SK-N-DZ (cell line): ENCODE measurements around the gene SPACA7.

Source experiments
- DNase-seq: peaks from one replicate; pipeline ENCODE4 v3.0.0-alpha.2; 2015; ENCODE audit warnings: low spot score

SPACA7 gene

DNA sequence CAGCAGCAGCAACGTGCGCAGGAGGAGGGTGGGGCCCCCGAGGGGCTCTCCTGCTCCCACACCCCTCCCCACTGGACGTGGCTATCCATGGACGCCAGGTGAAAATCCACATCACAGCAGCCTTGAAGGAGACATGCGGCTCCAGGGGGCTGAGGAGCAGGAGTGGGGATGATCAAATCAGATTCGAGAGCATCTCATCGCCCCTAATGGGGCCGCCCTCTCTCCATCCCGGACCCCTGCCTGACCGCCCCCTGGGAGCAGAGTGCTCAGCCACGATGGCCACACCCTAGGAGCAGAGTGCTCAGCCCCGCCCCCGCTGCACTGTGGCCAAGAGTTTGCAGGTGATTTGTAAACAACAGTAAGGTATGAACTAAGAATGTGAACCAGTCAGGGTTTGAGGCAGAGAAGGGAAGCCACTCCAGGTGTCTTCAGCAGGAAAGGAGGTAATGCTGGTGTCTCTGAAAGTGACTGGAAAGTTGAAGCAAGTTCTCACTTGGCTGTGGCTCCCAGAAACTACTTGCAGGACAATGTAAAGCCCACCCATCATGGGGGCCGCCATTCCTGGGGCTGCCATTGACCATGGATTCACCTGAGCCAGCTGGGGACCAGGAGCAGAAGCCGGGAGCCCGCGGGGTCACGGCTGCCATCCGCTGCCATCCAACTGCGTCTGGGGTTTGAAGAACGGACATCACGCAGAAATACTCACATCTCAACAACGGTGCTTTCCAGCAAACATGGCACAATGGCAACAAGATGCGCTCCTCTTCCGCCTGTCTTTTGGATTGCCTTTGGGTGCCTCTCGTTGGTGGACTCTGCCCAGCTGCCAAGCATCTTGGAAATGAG lies 71.8 kb downstream of the SPACA7 start:
- DNase-seq, result no peak

DNA sequence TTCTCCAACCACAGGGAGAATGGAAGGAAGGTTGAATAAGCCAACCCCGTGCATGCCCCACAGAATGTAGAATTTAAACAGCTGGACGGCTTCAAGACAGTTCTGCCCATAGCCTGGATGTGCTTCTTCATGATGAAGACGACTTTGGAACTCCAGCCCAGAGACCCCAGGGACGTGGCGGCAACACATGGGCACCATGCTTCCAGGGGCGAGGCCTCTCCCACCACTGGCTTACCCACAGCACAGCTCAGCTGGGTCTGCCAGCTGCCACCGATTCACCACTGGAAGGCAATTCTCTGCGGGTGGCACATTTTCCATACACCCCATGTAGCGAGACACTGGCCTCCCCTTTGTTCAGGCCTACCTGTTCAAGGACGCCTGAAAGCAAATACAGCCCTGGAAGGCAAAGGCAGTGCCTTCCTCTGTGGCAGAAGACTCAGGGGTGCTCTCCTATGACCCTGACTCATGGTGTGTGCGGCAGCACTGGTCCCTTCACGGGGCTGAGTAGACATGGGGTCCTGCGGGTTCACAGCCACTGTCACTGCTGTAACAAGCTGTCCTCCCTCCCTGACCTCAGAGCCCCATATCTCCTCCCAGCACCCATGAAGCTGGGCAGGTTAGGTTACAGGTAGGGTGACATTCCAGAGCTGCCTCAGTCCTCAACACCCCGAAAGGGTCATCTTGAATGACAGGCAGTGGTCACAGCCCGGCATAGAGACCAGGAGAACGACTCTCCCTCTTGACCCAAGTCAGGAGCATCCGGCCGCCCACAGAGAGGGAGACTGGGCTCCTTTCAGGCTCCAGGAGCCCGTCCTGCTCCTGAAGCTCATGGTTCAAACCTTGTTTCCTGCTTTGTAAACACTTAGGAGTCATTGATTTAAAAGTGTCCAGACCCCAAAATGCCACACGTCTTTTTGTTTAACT lies 72.7 kb downstream of the SPACA7 start:
- no peak for DNase-seq

DNA sequence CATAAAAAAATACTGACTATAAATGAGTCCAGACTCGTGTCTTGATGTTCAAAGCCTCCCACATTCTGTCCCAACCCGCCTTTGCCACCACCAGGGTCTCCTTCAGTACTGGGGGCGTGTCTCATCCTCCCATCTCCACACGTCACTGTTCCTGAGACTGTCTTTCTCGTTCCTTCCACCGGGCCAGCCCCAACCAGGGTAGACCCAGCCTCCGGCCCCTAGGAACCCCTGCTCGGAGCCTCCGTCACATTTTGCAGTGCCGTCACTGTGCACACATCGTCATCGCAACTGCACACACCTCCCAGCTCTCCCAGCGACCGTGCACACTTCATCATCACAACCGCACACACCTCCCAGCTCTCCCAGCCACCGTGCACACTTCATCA lies 73.4 kb downstream of the SPACA7 start:
- DNase-seq, result no peak

DNA sequence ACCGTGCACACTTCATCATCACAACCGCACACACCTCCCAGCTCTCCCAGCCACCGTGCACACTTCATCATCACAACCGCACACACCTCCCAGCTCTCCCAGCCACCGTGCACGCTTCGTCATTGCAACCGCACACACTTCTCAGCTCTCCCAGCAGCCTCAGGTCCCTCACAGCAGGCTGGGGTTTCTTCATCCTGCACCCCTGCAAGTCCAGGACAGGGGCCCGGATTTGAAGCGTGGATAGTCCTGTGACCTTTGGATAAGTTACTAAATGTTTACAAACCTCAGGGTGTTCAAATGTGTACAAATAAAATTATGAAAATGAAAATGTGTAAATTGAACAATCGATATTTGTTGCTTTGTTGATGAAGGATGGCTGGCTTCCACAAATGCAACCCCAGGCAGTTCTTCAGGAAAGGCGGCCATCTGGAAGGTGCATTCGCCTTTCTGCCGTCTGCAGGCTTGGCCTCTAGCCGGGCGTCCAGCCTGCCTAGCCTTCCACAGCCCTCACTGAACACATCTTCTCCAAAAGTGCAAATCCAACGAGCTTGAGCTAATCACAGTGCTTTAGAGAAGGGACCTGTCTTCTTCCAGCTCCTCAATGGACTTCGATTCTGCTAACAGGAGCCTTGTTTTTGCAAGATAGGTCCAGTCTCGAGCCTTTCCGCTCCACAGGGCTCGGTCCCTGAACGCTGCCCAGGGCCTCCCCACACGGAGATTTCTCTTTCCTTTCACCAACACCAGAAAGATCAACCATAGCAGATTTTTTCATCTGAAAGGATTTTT lies 74.2 kb downstream of the SPACA7 start:
- no peak for DNase-seq

DNA sequence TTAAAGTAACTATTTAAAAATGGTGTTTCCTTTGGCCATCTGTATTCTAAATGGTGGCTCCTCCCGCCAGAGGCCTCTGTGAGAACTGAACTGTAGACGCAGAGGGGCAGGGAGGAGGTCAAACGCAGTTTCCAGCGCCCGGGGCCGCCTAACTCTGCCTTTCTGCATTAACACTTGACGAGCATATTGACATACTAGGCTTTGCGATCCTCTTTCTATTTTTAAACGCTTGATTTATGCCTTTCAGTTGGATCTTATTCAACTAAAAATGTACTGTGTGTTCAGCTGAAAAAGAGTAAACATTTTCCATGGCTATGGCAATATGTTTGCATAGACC lies 74.7 kb downstream of the SPACA7 start:
- no peak for DNase-seq

DNA sequence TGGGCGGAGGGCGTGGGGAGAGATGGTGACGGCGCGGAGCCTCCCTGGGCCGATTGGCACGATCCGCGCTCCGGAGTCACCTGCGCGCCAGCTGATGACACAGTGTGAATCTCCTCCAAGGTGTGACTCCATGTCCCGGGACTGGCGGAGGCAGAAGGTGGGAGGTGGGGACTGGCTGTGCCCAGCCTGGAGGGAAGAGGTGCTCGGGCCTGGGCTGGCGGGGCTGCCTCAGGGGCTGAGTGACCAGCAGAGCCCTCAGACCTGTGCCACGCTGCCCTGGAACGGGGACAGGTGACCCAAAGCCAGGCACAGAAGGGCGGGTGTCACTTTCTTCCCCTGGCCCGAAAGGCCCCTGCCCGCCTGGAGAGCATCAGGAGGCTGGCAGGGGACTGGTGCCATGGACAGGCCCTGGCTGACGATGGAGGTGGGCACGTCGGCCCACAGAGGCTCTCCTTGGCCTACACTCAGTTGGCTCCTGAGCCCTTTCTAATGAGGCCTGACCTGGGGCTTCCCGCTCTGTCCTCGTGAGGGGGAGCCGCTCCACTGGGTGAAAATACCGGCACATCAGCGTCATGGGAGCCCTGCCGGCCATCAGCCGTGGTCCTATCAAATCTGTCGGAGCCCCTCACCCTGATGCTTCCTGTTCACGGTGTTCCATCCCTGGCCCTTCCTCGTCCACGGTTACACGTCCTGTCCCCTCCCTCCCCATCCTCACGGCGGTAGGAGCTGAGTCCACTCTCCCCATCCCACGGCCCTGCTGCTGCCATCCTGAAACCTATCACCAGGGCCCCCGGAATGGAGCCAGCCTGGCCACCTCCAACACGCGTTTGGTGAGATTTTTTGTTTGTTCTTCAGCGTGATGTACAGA lies 75.6 kb downstream of the SPACA7 start:
- DNase-seq, result no peak

DNA sequence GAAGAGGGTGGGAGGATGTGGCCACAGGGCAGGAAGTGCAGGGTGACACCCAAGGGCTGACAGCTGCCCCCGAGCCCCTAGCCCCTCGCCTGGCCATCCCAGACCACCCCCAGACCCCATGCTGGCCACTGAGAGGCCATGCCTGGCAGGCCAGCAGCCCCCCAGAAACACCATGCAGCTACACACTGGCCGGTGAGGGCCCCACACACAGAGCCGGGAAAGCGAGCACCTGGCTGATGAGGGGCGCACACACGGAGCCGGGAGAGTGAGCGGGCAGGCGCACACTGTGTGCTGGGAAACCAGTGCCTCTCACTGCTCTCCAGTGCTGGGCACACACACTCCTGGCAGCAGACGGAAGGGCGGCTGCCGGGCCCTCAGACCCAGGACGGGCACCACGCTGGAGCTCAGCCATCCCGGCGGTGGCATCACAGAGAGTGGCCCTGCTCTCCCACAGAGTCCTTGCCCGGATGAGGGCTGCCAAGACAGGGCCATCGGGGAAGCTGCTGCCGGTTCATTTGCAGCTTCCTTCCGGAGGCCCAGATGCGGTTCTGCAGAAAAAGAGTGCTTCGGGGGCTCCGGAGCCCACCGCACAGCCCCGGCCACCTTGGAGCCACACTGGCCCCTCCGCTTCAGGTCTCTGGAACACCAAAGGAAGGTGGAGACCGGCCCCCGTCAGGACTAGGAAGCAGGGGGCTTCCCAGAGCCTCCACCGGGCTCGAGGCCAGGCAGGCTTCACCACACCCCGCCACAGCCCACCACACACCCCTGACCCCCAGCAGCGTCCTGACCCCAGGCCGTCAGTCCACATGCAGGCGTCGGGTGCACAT lies 76.4 kb downstream of the SPACA7 start:
- no peak for DNase-seq

DNA sequence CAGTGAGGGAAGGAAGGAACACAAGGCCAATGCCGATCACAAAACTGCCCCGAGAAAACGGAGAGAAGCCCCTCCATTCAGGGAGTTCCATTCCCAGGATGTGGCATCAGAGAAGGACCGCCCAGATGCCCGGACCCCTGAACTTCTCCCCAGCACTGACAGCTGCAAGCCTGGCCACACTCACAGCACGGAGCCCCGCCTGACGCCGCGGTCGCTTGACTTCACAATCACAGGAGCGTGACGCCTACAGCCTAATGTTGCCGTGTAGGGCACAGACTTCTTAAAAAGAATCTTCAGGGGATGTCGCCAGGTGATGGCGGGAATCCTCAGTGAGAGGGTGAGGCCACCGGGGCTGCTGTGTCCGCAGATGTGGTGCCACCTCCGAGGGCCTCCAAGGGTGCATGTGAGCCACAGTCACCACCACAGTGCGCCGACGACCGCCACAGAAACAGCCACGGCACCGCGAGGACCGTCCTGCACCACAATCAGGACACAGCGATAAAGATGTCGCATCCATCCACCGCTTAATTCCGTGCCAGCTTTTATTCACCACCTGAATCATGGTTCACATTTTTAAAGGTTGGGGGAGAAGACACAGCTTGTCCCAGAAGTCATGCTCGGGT lies 77.2 kb downstream of the SPACA7 start:
- no peak for DNase-seq

DNA sequence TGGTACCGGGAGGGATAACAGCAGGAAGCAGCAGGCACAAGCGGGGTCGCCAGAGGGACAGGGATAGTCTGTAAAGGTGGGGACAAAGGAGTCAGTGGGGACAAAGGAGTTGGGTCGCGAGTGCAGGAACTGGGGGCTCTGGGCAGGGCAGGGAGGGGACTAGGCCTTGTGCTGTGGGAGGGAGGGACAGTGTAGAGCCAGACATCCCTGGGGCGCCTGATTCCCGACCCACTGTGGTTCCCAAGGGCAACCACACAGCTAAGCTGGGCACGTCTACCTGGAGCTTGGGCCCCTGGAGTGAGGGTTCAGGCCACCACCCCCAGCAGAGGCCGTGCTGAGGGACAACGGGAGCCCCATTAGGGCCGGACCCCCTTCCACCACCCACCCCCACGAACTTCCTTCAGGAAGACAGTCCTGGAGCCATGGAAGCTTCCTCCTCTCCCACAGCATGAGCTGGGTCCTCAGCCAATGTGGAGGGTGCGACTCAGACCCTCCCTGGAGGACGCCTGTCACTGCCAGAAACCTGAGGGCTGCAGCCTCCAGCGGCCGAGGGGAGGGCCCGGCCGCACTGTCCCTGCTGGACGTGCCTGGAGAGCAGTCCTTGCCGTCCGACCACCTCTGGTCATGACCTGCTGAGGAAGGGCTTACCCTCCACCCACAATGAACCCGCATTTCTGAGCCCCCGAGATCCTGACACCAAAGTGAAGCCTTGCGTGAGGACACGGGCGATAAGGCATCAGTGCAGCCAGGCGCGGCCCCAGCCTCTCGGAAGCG lies 77.9 kb downstream of the SPACA7 start:
- no peak for DNase-seq

DNA sequence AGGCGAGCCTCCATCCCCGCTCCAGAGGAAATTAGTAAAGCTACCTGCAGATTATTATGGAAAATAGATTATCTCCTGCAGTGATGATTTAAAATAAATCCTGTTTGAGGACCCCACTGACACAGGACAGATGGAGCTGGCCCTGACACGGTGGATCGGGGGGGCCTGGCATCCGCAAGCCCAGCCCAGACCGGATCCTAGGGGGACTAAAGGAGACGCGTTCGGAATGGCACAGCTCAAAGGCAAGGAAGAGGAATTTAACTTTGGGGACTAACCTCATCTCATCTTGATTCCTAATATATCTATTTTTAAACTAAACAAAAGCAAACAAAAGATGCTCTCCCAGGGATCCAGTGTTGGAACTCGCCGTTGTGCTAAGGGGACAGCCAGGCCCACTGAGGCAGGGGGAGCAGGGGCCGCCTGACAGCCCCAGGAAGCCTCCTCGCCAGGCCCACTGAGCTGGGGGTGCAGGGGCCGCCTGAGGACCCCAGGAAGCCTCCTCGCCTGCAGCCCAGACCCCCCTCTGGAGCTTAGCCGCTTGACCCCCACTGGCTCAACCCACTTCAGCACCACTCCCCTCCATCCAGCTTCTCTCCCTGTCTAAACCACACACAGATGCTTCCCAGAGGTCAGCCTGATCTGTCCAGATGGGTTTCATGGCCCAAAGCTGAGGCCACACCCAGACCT lies 78.6 kb downstream of the SPACA7 start:
- DNase-seq, result no peak

DNA sequence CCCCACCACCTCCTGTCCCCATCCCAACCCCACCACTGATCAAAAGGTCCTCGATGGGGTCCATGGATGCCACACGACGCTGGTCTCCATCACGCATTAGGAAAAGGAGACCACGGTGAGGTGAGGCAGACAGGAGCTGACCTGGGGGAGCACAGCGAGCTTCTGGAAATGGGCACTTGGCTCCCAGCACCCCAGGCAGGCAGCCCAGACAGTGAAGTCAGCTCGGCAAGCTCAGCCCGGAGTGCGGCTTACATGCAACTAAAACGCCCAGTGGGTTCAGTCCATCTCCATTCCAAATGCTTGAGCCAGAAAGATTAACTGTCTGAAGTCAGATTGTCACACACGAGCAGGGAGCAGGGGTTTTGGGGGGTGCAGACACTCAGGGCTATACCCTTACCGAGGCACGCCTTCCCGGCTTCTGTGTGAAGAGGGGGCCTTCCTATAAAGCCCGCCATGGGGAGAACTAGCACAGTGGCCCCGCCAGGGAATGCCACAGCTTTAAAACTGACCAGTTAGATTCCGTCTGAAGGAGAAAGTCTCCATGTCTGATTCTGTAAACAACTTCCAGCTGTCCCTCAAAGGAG lies 79.4 kb downstream of the SPACA7 start:
- no peak for DNase-seq

DNA sequence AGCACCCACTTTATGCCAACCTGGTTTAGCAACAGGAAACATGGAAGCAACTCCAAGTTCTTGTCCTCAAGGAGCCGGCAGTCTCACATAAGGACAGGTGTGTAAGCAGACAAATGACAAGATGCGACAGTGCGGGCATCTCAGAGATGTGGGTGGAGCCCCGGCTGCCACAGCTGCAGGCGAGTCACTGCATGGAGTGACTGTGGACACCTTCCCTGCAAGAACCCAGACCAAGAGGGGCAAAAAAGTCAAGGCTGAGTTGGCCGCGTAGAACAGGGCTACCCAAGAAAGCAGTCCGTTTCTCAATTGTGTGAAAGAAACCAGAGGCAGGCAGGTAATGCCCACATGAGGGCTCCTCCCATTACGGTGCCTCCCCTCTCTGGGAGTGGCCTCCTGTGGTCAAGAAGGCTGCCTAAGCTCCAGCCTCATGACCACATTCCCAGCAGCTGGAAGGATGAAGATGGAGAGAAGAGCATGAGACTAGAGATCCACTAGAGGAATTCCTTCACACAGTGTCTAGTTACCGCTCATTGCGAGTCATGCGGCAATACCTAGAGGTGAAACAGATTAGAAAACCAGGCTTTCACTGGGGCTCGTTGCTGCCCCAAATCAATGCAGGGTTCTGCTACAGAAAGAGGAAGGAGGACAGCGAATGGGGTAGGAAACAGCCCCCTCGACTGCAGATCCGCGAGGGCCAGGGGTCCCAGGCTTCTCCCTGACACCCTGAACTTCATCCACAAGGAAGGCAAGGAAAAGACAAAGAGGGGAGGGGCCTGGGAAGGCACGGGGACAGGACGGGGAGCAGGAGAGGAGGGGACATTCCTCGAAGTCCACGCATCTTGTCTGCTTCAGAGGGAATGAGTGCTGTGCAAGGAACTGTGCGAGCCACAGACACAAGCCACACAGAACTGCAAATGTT lies 80.2 kb downstream of the SPACA7 start:
- no peak for DNase-seq

DNA sequence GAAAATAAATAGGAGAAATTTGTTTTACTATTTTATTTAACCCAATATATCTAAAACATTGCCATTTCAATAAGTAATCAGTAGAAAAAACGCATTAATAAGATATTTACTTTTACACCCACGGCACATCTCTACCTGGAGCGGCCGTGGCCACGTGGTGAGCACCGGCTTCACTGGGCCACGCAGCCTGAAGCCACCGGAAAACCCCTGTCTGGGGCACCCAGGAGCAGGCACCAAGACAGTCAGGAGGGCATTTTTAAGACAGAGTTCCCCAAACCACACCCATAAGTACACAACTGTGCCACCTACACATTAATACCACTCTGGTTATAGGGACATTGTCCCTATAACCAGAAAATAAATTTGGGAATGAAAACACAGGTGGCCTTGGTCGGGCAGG lies 80.9 kb downstream of the SPACA7 start:
- no peak for DNase-seq

DNA sequence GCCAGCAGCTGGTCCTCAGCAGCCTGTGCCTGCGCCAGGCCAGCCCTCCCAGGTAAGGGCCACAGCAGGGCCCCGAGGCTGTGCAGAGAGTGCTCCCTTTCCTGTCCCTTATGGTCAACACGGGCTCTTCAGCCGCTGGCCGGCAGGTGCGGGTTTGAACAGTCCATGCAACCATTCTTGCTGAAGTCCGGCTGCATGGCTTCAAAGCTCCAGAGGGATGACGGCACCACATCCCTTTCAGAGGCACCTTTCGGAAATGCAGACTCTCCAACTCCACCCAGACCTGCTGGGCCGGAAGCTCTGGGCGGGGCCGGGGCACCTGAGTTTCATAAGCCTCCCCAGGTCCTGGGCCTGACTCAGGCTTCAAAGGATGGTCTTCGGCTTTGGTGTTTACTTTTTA lies 81.3 kb downstream of the SPACA7 start:
- DNase-seq, result no peak

DNA sequence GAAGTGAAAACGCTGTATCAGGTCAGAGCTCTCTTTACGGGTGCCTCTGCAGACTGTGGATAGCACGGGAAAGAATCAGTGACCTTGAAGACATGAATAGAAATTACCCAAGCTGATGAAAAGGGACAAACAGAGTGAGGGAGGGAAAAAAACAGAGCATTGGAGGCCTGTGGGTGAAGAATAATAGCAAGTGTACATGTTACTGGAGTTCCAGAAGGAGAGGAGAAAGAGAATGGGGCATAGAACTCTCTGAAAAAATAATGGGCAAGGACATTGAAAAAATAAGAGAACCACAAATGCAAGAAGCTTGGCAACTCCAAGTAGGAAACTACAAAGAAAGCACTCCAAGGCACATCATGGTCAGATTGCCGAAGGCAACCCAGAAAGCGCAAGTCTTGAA lies 86.3 kb downstream of the SPACA7 start:
- no peak for DNase-seq

DNA sequence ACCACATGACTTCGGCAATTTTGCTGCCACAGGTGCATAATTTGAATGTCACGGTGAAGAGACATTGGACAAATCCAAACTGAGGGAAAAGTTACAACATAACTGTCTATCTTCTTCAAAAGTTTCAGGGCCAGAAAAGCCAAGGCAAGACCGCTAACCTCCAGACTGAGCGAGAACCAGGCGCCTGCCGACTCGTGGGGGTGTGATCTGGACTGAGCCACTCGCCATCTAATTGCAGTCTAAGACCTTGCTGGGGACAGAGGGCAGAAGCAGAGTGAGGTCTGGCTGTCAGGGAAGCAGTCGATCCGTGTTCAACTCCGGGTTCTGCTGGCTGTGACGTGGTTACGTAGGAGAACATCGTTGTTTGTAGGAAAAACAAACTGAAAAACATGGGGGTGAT lies 88.6 kb downstream of the SPACA7 start:
- DNase-seq, result no peak
